B cell (primary cell): ENCODE measurements around the gene DYNLL1. TPM values are rescaled to one million over a fixed set of nuclear protein-coding genes. Genes with fewer than 3 reads are reported as not detected.

Source experiments
- ATAC-seq: fragments of 200-7000 bp; cut with Tn5 transposase; one replicate; pipeline ENCODE4 v1.10.0; 2021; ENCODE audit warnings: low read depth, mild to moderate bottlenecking, moderate number of reproducible peaks, moderate library complexity
- CTCF ChIA-PET: fragments of 350-600 bp; sonication (Branson Sonifier 250); formaldehyde crosslinking; loops from one replicate; lab custom pipeline; 2021; ENCODE audit warnings: antibody characterized with exemption, inconsistent platforms; lab: Charles Lee
- POLR2A ChIA-PET: fragments of 350-600 bp; sonication (Branson Sonifier 250); formaldehyde crosslinking; loops from one replicate; lab custom pipeline; 2021; ENCODE audit warnings: antibody characterized with exemption; lab: Charles Lee
- DNase-seq: peaks from one replicate; pipeline ENCODE4 v3.0.0; 2013
- H2AFZ ChIP-seq: 2 replicates; pipeline ENCODE4 v1.6.1; 2012; ENCODE audit warnings: mild to moderate bottlenecking, low read depth, low read length; ENCODE audit not compliant: insufficient read depth, poor library complexity, severe bottlenecking
- H3K27ac ChIP-seq, 2 donors: 1 replicate in 1 of 2; 2 replicates in 1 of 2; pipeline ENCODE4 v1.5.1; 2012 to 2013; ENCODE audit warnings: low read length in 2 of 2, mild to moderate bottlenecking in 2 of 2, moderate library complexity in 1 of 2
- H3K27me3 ChIP-seq, 4 experiments: fragments of 200-600 bp in 1 of 4; sonication (generic) in 1 of 4; replicated peaks in 1 of 4; 1 replicate in 2 of 4; 2 replicates in 2 of 4; pipeline versions ENCODE4 v1.6.1 to v1.7.0; 2013 to 2016; ENCODE audit warnings: low read length in 3 of 4, mild to moderate bottlenecking in 2 of 4, mixed read lengths in 1 of 4, moderate library complexity in 1 of 4; ENCODE audit not compliant: insufficient read depth in 4 of 4, control insufficient read depth in 3 of 4; ENCODE audit errors: control extremely low read depth in 1 of 4
- H3K36me3 ChIP-seq, 2 experiments: replicated peaks in 1 of 2; 1 replicate in 1 of 2; 2 replicates in 1 of 2; pipeline versions ENCODE4 v1.6.1 to v1.7.1; 2013; ENCODE audit warnings: low read length in 1 of 2; ENCODE audit not compliant: insufficient read depth in 2 of 2, control insufficient read depth in 1 of 2; ENCODE audit errors: control extremely low read depth in 1 of 2, extremely low read depth in 1 of 2
- H3K4me1 ChIP-seq, 2 donors: fragments of 200-600 bp in 1 of 2; sonication (generic) in 1 of 2; 1 replicate in 1 of 2; 2 replicates in 1 of 2; pipeline versions ENCODE4 v1.5.1 to v1.6.1; 2013 to 2017; ENCODE audit warnings: low read length in 2 of 2; ENCODE audit not compliant: control insufficient read depth in 2 of 2, insufficient read depth in 2 of 2
- H3K4me2 ChIP-seq: replicated peaks from 2 replicates; pipeline ENCODE3; 2012; ENCODE audit warnings: mild to moderate bottlenecking, low read depth, low read length; ENCODE audit not compliant: poor library complexity, severe bottlenecking
- H3K4me3 ChIP-seq, 5 experiments: fragments of 200-600 bp in 1 of 5; sonication (generic) in 1 of 5; 1 replicate in 3 of 5; 2 replicates in 2 of 5; pipeline versions ENCODE4 v1.5.1 to v1.7.0; 2011 to 2016; ENCODE audit warnings: low read length in 4 of 5, mild to moderate bottlenecking in 4 of 5, low read depth in 2 of 5, control low read depth in 1 of 5, moderate library complexity in 1 of 5; ENCODE audit not compliant: insufficient read depth in 1 of 5; ENCODE audit errors: control extremely low read depth in 1 of 5, extremely low read depth in 1 of 5
- H3K79me2 ChIP-seq: fragments of 200-600 bp; sonication (generic); one replicate; pipeline ENCODE4 v1.6.0; 2016; ENCODE audit warnings: low read length; ENCODE audit not compliant: control insufficient read depth, insufficient read depth
- H3K9ac ChIP-seq: fragments of 200-600 bp; sonication (generic); 2 replicates; pipeline ENCODE4 v1.6.1; 2017; ENCODE audit warnings: mild to moderate bottlenecking, low read length, moderate library complexity
- H3K9me3 ChIP-seq, 3 donors: one replicate each; pipeline versions ENCODE4 v1.6.1 to v1.7.1; 2013; ENCODE audit warnings: low read length in 2 of 3; ENCODE audit not compliant: control insufficient read depth in 2 of 3, insufficient read depth in 1 of 3; ENCODE audit errors: control extremely low read depth in 1 of 3
- H4K20me1 ChIP-seq: 2 replicates; pipeline ENCODE4 v1.6.0; 2012; ENCODE audit warnings: mild to moderate bottlenecking, low read length; ENCODE audit not compliant: insufficient read depth, control insufficient read depth, poor library complexity, severe bottlenecking
- H3K27ac Mint-ChIP-seq: one replicate; pipeline ENCODE4 v1.8.0; 2021; ENCODE audit warnings: mixed read lengths
- H3K27me3 Mint-ChIP-seq: one replicate; pipeline ENCODE4 v1.8.0; 2021; ENCODE audit warnings: mixed read lengths
- H3K4me1 Mint-ChIP-seq: one replicate; pipeline ENCODE4 v1.8.0; 2021; ENCODE audit warnings: mixed read lengths
- H3K4me3 Mint-ChIP-seq: one replicate; pipeline ENCODE4 v1.8.0; 2021; ENCODE audit warnings: mixed read lengths
- H3K9me3 Mint-ChIP-seq: one replicate; pipeline ENCODE4 v1.8.0; 2022; ENCODE audit warnings: mixed read lengths; ENCODE audit not compliant: insufficient read depth
- EZH2 ChIP-seq: IDR thresholded peaks from 2 replicates; pipeline ENCODE4 v1.6.1; 2012; ENCODE audit warnings: borderline replicate concordance, low read depth, mild to moderate bottlenecking, moderate library complexity, low read length; ENCODE audit not compliant: insufficient read depth, poor library complexity, severe bottlenecking
- WGBS: methylation state at CpG from one replicate; pipeline ENCODE4 v1.1.5; 2013; ENCODE audit warnings: missing lambda C conversion rate; ENCODE audit not compliant: insufficient coverage; 5-methylcytosine and 5-hydroxymethylcytosine counted together
- intact Hi-C: fragments of 100-400 bp; cut with micrococcal nuclease; formaldehyde crosslinking; loops from one replicate; pipeline ENCODE4 v1.10.0; 2022
- polyA plus RNA-seq: library from polyadenylated mRNA; depleted of rRNA; stranded (reverse); fragments of >200 nt; gene quantifications from 2 replicates; pipeline ENCODE4 v1.2.3, GENCODE V29; 2012
- total RNA-seq, 2 donors: library from RNA; stranded (reverse); fragments of 120-200 nt in 1 of 2; gene quantifications; 1 replicate in 1 of 2; 2 replicates in 1 of 2; pipeline versions ENCODE4 v1.2.3 to v1.2.4, GENCODE V29; 2013 to 2022
- TF ChIP-seq, protein P1 (sequence below): fragments of 200-600 bp; IDR thresholded peaks from one replicate; pipeline ENCODE4 v1.8.0; 2022; ENCODE audit warnings: antibody characterized with exemption, mild to moderate bottlenecking

The DYNLL1 gene
- total and polyA plus RNA-seq, 2 donors (not counting 1 experiment from before 2014, with no cell fraction given) = 116 to 132 TPM

DNA sequence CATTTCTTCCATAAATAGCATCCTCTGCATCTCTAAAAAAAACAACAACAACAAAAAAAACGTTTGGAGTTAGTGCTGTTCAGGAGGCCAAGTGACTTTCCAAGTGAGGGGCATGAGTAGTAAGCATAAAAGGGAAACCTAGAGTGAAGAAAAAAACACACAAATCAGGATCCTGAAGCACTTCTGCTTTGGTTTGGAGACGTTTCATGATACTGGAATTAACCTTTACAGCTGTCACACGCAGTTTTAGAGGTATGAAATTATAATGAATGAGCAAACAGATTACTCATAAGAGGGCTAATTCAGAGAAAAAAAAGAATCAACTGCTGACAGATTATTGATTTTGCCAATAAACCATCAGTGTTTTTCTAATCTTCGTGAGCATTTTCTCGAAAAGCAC lies 30.2 kb upstream of the DYNLL1 start:
- intact Hi-C loops = loop anchor here (10.0 kb wide), 1 partner anchor 439 kb away; the partner anchor contains the start of gene SPPL3
- Mint-ChIP-seq H3K4me1 (peaks cover 33% of the 10 kb centered on the region), H3K27me3 (no peaks in the 10 kb centered on the region)

More for the DNA sequence above, 30.2 kb upstream of the DYNLL1 start:
- no peak for DNase-seq
- Histone ChIP-seq H3K79me2 (peaks cover 85% of the 10 kb centered on the region), H2AFZ (no peak overlapping the region), H3K27ac (peak overlapping the region in 1 of 2 donors; percentile 24), H3K27me3 (no peaks in the 10 kb centered on the region), H3K36me3 (peaks cover 8 to 56% of the 10 kb centered on the region in 2 experiments), H4K20me1 (peaks cover 75% of the 10 kb centered on the region), H3K4me3 (no peak overlapping the region), H3K9ac (no peak overlapping the region), H3K4me2 (no peak overlapping the region), H3K9me3 (no peaks in the 10 kb centered on the region), H3K4me1 (peaks cover 20% of the 10 kb centered on the region in 2 donors)
- ChIA-PET POLR2A (interaction anchor here (0.6 kb wide), 1 partner anchor 220 kb away, joined by 8 read pairs; no protein-coding TSS in a partner anchor), CTCF (interaction anchor here (0.6 to 4.2 kb wide), 7 partner anchors 8 to 1908 kb away, joined by 3 to 39 read pairs (median 4); partner anchors contain the start of gene POP5)
- no peaks in the 10 kb centered on the region for H3K9me3 Mint-ChIP-seq
- no peak overlapping the region for H3K4me3 Mint-ChIP-seq
- no peak for ATAC-seq
- peak overlapping the region; percentile 20 for H3K27ac Mint-ChIP-seq
- no CpG with 5 or more reads among the region's 5 CpGs for WGBS
- TF ChIP-seq EZH2 = no peak
- TF ChIP-seq, protein P1, sequence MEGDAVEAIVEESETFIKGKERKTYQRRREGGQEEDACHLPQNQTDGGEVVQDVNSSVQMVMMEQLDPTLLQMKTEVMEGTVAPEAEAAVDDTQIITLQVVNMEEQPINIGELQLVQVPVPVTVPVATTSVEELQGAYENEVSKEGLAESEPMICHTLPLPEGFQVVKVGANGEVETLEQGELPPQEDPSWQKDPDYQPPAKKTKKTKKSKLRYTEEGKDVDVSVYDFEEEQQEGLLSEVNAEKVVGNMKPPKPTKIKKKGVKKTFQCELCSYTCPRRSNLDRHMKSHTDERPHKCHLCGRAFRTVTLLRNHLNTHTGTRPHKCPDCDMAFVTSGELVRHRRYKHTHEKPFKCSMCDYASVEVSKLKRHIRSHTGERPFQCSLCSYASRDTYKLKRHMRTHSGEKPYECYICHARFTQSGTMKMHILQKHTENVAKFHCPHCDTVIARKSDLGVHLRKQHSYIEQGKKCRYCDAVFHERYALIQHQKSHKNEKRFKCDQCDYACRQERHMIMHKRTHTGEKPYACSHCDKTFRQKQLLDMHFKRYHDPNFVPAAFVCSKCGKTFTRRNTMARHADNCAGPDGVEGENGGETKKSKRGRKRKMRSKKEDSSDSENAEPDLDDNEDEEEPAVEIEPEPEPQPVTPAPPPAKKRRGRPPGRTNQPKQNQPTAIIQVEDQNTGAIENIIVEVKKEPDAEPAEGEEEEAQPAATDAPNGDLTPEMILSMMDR = no peak
